ENCODE measurements around the gene RTN4. TPM values are rescaled to one million over a fixed set of nuclear protein-coding genes. Genes with fewer than 3 reads are reported as not detected.

The RTN4 gene
- total RNA-seq, 2 experiments from 2014 or later: 84.9 to 85.7 TPM

GRCh38 chr2:55014962-55015939, 35.0 kb downstream of the RTN4 start:
- no peak overlapping the region for H3K27ac Mint-ChIP-seq
- POLR2A ChIA-PET: no interaction called here

GRCh38 chr2:55013936-55014335, 36.3 kb downstream of the RTN4 start:
- Histone ChIP-seq H3K4me1 (ENCODE audit: insufficient read depth, low read length) (peaks cover 4% of the 10 kb centered on the region), H3K36me3 (ENCODE audit: insufficient read depth, low read length) (no peaks in the 10 kb centered on the region), H3K9me3 (ENCODE audit: control insufficient read depth in 1 of 2, insufficient read depth in 1 of 2, low read length in 2 of 2) (no peaks in the 10 kb centered on the region), H3K27me3 (ENCODE audit: control insufficient read depth in 1 of 2, insufficient read depth in 2 of 2, low read length in 2 of 2) (no peaks in the 10 kb centered on the region), H3K4me3 (ENCODE audit: low read length) (no peak overlapping the region), H3K27ac (ENCODE audit: low read depth in 1 of 2, low read length in 2 of 2) (no peak overlapping the region)
- DNase-seq (peak in 1 of 14 experiments; percentile 10), ATAC-seq (ENCODE audit: poor library complexity) (no peak)
- POLR2A ChIA-PET: interaction anchor here (2.2 kb wide), 1 partner anchor 36 kb away, joined by 8 read pairs; the partner anchor contains the start of gene RTN4
- Mint-ChIP-seq H3K36me3 (ENCODE audit: low read depth) (peaks cover 9% of the 10 kb centered on the region), H3K4me3 (no peak overlapping the region), H3K9me3 (no peaks in the 10 kb centered on the region), H3K4me1 (ENCODE audit: low read depth) (peaks cover 56% of the 10 kb centered on the region), H3K27ac (no peak overlapping the region), H3K27me3 (no peaks in the 10 kb centered on the region)
- TF ChIP-seq CTCF (IDR thresholded peaks at IDR 0.05): no peak
- CTCF ChIA-PET: interaction anchor here (1.0 to 5.9 kb wide), 6 partner anchors 11 to 175 kb away, joined by 3 to 24 read pairs (median 5); partner anchors contain the start of gene RTN4
- intact Hi-C loops (cut with DNase I, micrococcal nuclease): loop anchor here (2.0 to 10.0 kb wide), 7 partner anchors 35 to 899 kb away; partner anchors contain the start of gene ACYP2 (in 1 of the 2)

More at GRCh38 chr2:55014962-55015939, 35.0 kb downstream of the RTN4 start:
- peak in 13 of 14 experiments; percentile 4 to 74 (median 26) for DNase-seq
- Histone ChIP-seq H3K9me3 (ENCODE audit: control insufficient read depth in 1 of 2, insufficient read depth in 1 of 2, low read length in 2 of 2) (no peaks in the 10 kb centered on the region), H3K4me3 (ENCODE audit: low read length) (no peak overlapping the region), H3K27me3 (ENCODE audit: control insufficient read depth in 1 of 2, insufficient read depth in 2 of 2, low read length in 2 of 2) (no peaks in the 10 kb centered on the region), H3K36me3 (ENCODE audit: insufficient read depth, low read length) (no peaks in the 10 kb centered on the region), H3K27ac (ENCODE audit: low read depth in 1 of 2, low read length in 2 of 2) (no peak overlapping the region), H3K4me1 (ENCODE audit: insufficient read depth, low read length) (peaks cover 4% of the 10 kb centered on the region)
- Mint-ChIP-seq H3K4me3 (no peak overlapping the region), H3K27me3 (no peaks in the 10 kb centered on the region), H3K36me3 (ENCODE audit: low read depth) (peaks cover 18% of the 10 kb centered on the region), H3K4me1 (ENCODE audit: low read depth) (peaks cover 59% of the 10 kb centered on the region), H3K9me3 (no peaks in the 10 kb centered on the region)
- CTCF ChIA-PET: interaction anchor here (0.6 to 3.7 kb wide), 9 partner anchors 8 to 254 kb away, joined by 3 to 13 read pairs (median 4); partner anchors contain the start of gene RTN4
- ATAC-seq (ENCODE audit: poor library complexity): peak; percentile 23
- intact Hi-C loops (cut with DNase I, micrococcal nuclease): loop anchor here (1.0 to 10.0 kb wide), 9 partner anchors 34 to 900 kb away; partner anchors contain the start of gene ACYP2 (in 1 of the 2)
- peak; percentile 82 for TF ChIP-seq CTCF (IDR thresholded peaks at IDR 0.05)

- peaks cover 5% of the 10 kb centered on the region for H3K36me3 Mint-ChIP-seq (ENCODE audit: low read depth)
- Histone ChIP-seq H3K4me1 (ENCODE audit: insufficient read depth, low read length) (peaks cover 4% of the 10 kb centered on the region), H3K27ac (ENCODE audit: low read depth in 1 of 2, low read length in 2 of 2) (no peak overlapping the region), H3K27me3 (ENCODE audit: control insufficient read depth in 1 of 2, insufficient read depth in 2 of 2, low read length in 2 of 2) (no peaks in the 10 kb centered on the region), H3K4me3 (ENCODE audit: low read length) (no peak overlapping the region), H3K36me3 (ENCODE audit: insufficient read depth, low read length) (no peaks in the 10 kb centered on the region), H3K9me3 (ENCODE audit: control insufficient read depth in 1 of 2, insufficient read depth in 1 of 2, low read length in 2 of 2) (no peaks in the 10 kb centered on the region)
- H3K27ac Mint-ChIP-seq: peak overlapping the region; percentile 87
- no peak for TF ChIP-seq CTCF (IDR thresholded peaks at IDR 0.05)
- peaks cover 50% of the 10 kb centered on the region for H3K4me1 Mint-ChIP-seq (ENCODE audit: low read depth)
- ATAC-seq (ENCODE audit: poor library complexity) (no peak), DNase-seq (no peak)
- peak overlapping the region; percentile 39 for H3K4me3 Mint-ChIP-seq
- intact Hi-C loops (cut with DNase I, micrococcal nuclease): loop anchor here (5.0 to 10.0 kb wide), 6 partner anchors 36 to 898 kb away; partner anchors contain the start of gene ACYP2 (in 1 of the 2)
- POLR2A ChIA-PET: interaction anchor here (0.7 to 2.2 kb wide), 2 partner anchors 37 to 159 kb away, joined by 3 to 8 read pairs; partner anchors contain the start of gene RTN4
- H3K9me3 Mint-ChIP-seq: no peaks in the 10 kb centered on the region
- no peaks in the 10 kb centered on the region for H3K27me3 Mint-ChIP-seq
- CTCF ChIA-PET: interaction anchor here (1.0 to 5.9 kb wide), 5 partner anchors 9 to 210 kb away, joined by 3 to 24 read pairs (median 5); partner anchors contain the start of gene RTN4
Measured at GRCh38 chr2:55012672-55013484, 37.4 kb downstream of the RTN4 start.
